NCI-H1105 treated with DMSO at 0.1 percent for 48 hours (cell line): ENCODE measurements around the gene GAP43.
A peak's percentile ranks its signal among the peaks of the same experiment; 100 is the strongest.
"Not testable (repeated sequence)": the region's sequence is repeated elsewhere in the genome, so short reads cannot be mapped to it uniquely, and the experiment has no call there.

ENCODE experiments used
- DNase-seq: peaks from one replicate; lab custom pipeline; 2025; lab: John Stamatoyannopoulos, UW

Gene GAP43

DNA sequence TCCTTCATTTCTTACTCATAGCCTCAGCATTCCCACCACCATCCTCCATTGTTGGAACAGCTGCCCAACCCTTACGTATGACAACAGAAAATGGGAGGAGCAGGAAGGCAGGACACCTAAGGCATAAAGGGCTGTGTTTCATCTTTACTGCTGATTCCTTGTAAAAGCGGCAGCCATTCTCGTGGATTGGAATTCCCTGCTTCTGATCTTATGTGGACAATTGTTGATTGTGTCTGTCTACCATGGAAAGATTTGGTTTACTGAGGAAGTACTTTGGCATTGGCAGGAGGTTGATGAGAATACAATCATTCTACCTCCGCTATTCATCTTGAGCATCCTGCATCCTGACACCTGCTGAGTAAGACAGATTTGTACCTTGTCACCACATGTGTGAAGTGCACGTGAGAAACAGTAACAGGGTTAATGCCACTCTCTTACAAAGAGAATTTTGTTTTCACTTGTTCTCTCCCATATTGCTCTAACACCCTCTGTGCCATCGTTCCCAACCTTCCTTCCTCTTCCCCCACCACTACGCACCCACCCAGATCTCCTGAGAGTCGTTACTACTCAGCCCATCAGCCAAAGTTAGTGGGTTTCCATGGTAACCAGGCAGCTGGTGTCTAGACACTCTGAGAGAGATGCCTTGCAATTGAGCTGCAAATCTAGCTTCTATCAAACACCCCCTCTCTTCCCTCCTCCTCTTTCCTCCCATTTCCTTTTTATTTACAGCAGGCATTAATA, 75.7 kb downstream of the GAP43 start:
- DNase-seq = peak; percentile 87

DNA sequence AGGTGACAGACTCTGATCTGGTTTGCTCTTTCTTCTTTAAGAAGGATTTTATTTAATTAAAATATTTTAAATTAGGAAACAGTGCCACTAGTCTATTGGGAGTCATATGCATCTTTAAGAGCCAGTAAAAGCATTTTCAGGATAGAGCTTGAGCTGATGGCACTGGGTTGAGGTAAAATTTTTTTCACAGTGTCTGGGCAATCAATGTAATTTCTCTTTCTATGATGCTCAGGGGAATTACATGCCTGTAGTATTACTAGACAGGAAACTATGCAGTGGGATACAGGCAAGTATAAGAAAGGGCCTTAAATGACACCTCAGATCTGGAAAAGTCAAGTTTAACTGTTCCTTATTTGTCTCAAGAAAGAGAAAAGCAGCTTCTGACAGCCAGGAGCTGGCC, 76.4 kb downstream of the GAP43 start:
- DNase-seq = no peak

DNA sequence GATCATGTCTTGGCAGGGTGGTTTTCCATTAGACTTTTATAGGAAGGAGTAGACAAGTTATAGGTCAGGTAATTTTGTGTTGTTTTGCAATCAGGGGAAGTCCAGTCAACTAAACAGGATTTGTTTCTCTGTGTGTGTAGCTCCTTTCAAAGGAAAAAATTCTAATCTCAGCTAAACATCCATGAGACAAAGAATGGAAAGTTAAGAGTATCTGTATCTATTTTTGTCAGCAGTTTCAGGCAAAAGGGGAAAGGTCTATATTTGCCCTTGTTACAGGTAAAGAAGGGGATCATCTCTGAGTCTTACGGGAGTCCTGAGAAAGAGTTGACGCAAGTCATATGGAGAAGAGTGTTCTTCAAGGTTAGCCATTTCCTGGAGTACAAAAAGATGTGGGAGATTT, 79.3 kb downstream of the GAP43 start:
- no peak for DNase-seq

DNA sequence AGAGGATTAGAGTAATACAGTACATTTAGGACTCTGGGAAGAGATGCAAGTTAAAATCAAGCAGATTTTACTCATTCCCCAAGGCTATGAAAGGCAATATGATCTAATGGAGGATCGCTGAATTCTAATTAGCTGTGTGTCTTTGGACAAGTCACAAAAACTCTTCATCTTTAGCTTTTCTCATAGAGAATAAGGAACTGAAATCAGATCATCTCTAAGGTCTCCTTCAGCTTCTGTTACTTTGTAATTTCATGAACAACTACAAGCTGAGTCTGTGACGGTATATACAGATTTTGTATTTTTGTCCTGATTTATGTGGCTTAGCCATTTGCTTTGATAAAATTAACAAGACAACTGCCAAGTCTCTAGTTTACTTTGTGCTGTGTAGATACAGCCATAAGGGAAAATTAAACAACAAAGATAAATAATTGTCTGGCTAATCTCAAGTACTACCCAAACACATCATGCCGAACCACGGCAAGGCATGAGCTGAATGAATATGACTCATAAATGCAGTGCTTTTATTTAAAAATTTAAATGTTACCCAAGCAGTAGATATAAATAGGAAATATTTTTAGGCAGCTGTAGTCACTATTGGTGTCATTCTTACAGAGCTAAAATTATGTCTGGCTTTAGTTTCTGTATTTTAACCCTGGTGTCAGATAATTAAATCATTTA, 81.5 kb downstream of the GAP43 start:
- DNase-seq = no peak

DNA sequence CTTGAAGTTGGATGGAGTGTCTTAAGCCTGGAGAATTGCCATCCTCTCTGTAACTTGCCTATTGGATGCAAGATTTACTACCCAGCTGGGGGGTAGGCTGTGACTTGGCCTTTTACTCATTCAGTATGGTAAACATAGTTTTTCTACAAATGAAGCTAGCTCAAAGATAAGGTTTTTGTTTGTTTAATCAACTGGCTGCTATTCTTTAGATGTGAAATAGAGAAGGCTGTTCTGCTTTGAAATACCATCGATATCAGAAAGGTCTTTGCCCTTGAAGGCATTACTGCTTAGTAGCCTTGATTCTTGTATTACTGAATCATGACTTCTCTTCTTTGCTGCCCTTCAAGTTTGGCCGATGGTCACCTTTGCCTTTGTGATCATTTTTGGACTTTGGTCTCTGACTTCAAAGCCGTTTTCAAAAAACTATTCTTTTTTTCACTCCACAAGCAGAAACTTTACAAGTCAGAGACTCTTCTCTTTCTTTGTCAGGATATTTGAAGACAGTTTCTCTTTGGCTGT, 83.1 kb downstream of the GAP43 start:
- DNase-seq = no peak

DNA sequence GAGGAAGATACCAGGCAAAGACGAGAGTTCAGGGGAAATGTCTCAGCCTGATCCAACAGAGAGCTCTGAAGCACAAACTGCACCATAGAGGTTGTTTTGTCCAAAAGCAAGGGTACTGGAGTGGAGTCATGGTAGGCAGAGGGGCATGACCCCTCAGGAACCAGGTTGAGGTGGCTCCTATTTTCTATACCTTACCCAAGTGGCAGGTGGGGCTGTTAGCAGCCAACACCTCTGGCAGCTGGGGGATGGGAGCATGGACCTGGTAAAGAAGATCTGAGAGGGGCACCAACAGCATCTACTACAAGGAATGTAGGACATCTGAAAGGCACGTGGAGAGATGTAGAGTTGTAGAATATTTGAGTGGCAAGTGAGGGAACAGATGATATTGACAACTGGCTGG, 85.2 kb downstream of the GAP43 start:
- no peak for DNase-seq

DNA sequence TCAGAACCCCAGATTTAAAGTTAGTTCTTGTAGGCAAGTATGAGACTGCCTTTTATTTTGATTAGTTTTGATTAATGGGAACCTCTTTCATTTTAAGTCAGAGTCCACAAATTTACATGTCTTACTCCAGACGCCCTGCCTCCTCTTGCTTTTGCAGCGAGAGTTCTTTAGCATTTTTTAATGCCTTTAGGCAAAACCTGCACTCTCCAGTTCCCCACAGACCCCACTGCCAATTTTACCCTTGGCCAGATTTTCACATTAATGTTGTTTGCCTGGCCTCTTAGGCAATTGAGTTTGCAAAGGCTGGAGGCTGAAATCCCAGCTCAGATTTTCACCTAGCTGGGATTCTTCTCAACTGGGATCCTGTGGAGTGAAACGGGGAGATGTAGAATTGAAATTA, 85.8 kb downstream of the GAP43 start:
- DNase-seq = no peak

DNA sequence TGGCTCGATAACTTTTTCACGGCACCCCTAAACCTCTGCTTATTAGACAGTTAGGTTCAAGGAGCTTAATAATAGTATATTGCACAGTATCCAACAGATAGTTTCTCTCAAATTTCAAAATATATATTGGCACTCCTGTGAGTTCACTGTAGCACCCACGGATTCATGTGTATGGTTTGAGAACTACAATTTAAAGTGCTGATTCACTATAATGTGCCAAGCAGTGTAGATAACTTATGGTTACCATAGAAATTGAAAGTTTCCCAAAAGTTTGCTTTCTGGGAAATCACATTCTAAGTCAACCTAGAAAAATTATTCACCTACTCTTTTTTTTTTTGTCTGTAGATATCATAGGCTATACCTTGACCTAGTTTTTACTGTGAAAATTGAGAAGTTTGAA, 86.6 kb downstream of the GAP43 start:
- DNase-seq = no peak

DNA sequence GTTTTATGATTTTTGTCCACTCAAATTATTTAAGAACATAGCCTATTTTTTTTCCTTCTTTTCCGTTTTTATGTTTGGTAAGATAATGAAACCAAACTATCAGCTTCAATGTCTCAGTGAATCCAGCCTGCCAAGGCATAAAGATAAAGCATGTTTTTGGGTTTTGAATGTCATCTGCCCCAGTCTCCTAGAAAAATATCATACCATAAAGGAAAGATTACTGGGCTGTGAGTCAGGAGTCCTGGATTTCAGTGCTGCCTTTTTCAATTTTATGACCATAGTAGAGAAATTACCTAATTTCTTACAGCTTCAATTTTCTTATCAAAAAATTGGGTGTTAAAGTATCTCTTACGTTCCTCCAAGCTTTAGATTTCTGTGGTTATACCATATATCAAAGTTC, 87.5 kb downstream of the GAP43 start:
- no peak for DNase-seq

DNA sequence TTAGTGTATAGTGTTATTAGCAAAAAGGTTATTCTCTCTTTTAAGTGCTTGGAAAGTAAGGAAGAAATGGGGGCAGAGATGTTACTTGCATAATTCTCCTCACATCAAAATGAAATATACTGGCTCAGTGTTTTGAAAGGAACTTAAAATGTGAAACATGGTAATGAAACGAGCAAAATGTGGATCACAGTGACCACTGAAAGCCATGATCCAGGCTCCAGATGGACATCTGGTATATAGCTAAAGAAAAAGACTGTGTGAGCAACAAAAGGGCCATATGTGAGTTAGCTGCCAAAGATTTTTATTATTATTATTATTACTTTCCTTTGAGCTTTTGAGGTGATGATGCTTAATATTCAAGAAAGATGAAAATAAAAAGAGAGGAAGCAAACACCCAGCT, 89.6 kb downstream of the GAP43 start:
- DNase-seq = no peak

DNA sequence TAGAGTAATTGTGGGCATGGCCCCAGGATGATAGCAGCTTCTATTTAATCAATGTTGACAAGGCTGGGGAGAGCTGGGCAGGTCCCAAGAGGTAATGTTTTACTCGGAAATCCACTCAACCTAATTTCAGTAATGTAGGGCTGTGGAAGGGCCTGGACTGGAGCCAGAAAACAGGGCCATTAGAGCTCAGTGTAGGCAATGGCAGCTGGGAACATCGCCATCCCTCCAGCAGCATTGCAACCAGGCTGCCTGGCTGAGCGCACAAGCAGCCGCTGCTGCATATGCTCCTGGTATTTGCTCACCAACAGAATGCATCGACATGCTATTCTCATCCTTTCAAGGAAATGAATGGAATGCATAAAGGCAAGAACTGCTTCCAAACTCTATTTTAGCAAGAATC, 90.0 kb downstream of the GAP43 start:
- peak; percentile 98 for DNase-seq

DNA sequence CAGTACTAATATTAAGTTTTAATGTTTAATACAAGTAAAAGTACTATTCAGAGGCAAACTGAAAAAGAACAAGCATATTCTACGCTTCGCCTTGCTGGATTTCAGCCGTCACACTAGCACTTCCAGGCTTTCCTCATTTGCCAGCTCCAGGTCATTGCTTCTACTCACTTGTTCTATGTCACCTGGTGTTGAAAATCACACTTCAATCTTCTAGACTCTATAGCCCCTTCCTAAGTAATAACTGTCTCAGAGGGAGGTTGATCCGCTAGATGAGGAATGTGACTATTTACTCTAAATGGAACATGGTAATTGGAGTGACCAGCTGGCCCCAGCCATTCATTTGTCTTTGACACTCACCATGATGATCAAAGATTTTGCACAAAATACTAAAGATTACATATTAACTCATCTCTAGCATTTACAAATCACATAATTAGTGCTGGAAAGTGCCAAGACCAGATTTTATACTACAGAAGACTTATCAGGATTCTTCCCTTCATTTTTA, 92.0 kb downstream of the GAP43 start:
- DNase-seq = no peak

DNA sequence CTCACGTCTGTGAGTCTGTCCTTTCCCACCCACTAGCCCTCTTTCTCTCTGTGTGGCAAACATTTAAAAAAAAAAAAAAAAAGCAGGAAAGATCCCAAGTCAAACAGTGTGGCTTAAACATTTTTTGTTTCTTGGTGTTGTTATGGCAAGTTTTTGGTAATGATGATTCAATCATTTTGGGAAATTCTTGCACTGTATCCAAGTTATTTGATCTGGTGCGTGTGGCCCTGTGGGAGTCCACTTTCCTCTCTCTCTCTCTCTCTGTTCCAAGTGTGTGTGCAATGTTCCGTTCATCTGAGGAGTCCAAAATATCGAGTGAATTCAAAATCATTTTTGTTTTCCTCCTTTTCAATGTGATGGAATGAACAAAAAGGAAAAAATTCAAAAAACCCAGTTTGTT, 97.7 kb downstream of the GAP43 start:
- no peak for DNase-seq

DNA sequence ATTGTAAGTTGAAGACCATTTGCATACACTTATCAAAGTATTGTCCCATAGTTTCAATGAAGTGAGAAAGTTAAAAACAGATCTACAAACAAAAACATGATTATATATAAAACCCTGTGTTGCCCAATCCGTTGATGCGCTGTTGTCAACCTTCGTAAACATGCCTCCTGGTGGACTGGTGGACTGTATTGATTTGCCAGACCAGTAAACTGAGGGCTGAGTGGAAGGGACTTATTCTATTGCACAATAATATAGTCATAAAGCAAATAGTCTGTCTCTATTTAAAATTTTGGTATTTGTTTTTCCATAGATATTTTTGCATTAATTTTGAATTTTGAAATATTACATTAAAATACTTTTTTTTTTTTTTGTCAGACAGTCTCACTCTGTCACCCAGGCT, 102.5 kb downstream of the GAP43 start:
- no peak for DNase-seq

DNA sequence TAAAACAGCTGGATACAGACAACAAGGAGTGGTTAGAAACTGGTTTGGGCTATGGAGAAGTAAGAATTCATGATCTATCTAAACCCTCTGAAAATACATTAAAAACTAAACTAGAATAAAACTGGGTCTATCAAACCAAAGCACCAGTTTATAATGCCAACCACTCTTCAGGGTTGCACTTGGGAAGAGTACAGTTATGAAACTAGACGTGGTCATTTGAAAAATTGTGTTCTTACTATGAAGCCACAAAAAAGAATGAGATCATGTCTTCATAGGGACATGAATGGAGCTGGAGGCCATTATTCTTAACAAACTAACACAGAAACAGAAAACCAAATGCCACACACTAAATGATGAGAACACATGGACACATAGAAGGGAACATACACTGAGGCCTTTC, 103.8 kb downstream of the GAP43 start:
- DNase-seq = no peak

DNA sequence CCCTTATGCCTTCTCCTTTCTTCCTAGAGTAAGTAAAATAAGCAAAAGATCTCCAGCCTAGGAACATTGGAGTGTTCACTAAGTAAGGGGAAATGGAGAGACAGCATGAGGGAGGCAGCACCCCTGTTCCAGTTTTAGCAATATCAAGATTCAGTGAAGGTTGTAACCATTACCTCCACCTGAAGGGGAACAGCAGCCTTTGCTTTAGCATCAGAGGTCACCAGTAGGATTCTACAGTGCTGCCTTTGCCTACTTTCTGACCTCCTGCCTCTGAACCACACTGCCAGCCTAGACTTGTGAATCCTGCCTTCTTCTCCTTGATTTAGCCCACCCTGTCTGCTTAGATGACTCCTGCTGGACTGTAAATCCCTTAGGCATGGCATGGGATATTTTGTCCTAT, 104.7 kb downstream of the GAP43 start:
- no peak for DNase-seq

DNA sequence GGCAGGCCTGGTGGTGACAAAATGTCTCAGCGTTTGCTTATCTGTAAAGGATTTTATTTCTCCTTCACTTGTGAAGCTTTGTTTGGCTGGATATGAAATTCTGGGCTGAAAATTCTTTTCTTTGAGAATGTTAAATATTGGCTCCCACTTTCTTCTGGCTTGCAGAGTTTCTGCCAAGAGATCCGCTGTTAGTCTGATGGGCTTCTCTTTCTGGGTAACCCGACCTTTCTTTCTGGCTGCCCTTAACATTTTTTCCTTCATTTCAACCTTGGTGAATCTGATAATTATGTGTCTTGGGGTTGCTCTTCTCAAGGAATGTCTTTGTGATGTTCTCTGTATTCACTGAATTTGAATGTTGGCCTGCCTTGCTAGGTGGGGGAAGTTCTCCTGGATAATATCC, 113.0 kb downstream of the GAP43 start:
- DNase-seq = not testable (repeated sequence)

DNA sequence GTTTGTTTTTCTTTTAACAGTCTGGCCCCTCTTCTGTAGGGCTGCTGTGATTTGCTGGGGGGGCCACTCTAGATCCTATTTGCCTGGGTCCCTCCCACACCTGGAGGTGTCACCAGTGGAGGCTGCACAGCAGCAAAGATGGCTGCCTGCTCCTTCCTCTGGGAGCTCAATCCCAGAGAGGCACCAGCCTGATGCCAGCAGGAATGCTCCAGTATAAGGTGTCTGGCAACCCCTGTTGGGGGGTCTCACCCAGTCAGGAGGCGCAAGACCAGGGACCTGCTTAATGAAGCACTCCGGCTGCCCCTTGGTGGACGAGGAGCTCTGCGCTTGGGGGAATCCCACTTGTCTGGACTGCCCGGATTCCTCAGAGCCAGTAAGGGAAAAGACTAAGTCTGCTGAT, 118.3 kb downstream of the GAP43 start:
- no peak for DNase-seq

DNA sequence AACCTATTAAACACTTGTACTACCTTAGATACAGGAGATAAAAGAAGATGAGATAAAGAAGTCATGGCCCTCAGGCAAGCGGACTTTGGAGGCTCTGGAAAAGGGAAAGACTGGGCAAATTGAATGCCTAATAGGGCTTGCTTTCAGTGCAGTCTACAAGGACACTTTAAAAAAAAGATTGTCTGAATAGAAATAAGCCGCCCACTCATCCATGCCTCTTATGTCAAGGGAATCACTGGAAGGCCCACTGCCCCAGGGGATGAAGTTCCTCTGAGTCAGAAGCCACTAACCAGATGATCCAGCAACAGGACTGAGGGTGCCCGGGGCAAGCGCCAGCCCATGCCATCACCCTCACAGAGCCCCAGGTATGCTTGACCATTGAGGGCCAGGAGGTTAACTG, 121.2 kb downstream of the GAP43 start:
- DNase-seq = not testable (repeated sequence)

DNA sequence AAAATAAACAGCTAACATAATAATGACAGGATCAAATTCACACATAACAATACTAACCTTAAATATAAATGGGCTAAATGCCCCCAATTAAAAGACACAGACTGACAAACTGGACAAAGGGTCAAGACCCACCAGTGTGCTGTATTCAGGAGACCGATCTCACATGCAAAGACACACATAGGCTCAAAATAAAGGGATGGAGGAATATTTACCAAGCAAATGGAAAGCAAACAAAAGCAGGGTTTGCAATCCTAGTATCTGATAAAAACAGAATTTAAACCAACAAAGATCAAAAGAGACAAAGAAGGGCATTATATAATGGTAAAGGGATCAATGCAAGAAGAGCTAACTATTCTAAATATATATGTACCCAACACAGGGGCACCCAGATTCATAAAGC, 129.7 kb downstream of the GAP43 start:
- DNase-seq = not testable (repeated sequence)

DNA sequence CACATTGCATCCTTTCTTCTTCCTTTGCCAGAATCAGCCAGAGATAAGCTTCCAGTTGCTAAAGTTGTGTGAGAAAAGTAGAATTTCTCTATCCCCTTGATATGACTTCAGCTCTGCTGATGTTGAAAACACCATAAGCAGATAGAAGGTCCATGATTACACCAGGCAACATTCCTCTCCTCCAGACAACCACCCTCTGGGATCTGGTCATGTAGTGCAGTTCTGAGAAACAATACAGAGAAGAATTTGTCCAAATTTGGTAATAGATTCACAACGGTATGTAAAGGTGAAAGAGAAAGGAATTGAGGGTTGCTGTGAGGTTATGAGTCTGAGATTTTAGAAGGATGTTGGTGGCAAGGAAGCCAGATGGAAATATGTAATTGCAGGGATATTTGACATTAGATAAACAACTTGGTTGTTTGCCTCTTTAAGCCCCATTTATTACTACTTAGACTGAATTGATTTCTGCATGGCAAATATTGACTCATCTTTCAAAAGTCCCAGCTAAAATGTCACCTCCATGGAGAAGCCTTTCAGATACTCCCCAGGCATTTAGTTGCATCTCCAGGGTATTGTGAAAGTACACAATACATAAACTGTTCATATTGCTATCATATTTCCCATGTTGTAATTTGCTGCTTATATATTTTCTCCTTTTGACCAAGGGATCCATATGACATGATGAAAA, 134.9 kb downstream of the GAP43 start:
- DNase-seq = no peak

DNA sequence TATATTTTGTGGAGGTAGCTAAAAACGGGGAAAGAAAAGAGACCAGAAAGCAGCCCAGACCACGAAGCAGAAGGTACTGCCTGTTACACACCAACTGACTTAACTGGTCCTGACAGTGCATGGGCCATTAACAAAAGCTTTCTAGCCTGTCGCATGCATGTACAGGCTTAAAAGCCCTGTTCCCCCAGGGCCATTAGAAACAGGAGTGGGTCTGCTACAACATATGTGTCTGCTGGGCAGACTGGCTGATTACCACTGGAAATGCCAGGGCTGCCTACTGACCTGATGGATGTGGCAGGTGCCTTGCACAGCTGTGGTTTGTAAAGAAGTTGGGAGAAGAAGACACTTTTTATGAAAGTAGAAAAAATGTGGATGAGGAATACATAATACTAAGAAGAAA, 137.4 kb downstream of the GAP43 start:
- no peak for DNase-seq

DNA sequence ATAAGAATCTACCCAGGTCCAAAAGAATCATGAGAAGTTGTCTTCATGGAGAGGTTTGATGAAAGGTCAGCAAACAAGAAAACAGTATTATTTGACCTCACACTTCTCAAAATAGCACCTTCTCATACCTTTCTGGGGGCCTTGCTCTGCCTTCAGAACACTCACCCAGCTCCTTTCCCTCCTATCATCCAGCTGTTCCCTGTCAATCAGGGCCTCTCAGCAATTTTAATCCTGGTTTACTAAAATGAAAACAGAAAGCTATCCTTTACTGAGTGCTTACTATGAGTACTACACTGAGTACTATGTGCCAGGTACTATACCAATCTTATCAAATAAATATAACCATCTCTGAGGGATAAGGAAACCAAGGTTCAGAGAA, 138.6 kb downstream of the GAP43 start:
- no peak for DNase-seq
